Neural cell (in vitro differentiated cells): Measurements from ENCODE around the gene CAP2.

ENCODE experiments used
- EP300 ChIP-seq: fragments of 450-650 bp; conservative IDR thresholded peaks from 2 replicates; pipeline ENCODE4 v1.6.1; 2014; ENCODE audit warnings: antibody characterized with exemption, mild to moderate bottlenecking, moderate library complexity; ENCODE audit not compliant: poor library complexity, severe bottlenecking
- EZH2 ChIP-seq: fragments of 200-600, 300-800 bp; shearing (Covaris generic), sonication (generic); IDR thresholded peaks from 2 replicates; pipeline ENCODE4 v1.6.1; 2014; ENCODE audit warnings: antibody characterized with exemption, low read length, borderline replicate concordance, mild to moderate bottlenecking; ENCODE audit not compliant: insufficient read depth, poor library complexity, severe bottlenecking
- TAF1 ChIP-seq: IDR thresholded peaks from 2 replicates; pipeline ENCODE4 v1.6.1; 2012; ENCODE audit warnings: low read depth
- TF ChIP-seq, protein P1 (sequence below): fragments of 450-650 bp; IDR thresholded peaks from 2 replicates; pipeline ENCODE4 v1.5.1; 2014; ENCODE audit warnings: antibody characterized with exemption, mild to moderate bottlenecking, moderate library complexity; ENCODE audit not compliant: poor library complexity, severe bottlenecking
- TF ChIP-seq, protein P2 (sequence below): IDR thresholded peaks from 2 replicates; pipeline ENCODE4 v1.6.1; 2012; ENCODE audit warnings: borderline replicate concordance

DNA sequence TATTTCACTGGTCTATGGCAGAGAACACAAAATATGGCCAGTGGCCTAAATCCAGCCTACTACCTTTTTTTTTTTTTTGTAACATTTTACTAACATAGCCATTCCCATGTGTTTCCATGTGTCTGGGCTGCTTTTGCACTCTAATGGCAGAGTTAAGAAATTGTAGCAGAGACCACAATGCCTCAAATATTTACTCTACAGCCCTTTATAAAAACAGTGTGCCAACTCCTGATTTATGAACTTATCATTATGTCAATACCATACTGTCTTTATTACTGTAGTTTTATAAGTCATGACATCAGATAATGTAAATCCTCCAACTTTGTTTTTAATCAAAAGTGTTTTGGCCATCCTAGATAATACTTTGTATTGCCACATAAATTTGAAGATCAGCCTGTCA, 27.4 kb upstream of the CAP2 start:
- TF ChIP-seq EZH2, result no peak
- no peak for TF ChIP-seq EP300
- TF ChIP-seq, protein P1, sequence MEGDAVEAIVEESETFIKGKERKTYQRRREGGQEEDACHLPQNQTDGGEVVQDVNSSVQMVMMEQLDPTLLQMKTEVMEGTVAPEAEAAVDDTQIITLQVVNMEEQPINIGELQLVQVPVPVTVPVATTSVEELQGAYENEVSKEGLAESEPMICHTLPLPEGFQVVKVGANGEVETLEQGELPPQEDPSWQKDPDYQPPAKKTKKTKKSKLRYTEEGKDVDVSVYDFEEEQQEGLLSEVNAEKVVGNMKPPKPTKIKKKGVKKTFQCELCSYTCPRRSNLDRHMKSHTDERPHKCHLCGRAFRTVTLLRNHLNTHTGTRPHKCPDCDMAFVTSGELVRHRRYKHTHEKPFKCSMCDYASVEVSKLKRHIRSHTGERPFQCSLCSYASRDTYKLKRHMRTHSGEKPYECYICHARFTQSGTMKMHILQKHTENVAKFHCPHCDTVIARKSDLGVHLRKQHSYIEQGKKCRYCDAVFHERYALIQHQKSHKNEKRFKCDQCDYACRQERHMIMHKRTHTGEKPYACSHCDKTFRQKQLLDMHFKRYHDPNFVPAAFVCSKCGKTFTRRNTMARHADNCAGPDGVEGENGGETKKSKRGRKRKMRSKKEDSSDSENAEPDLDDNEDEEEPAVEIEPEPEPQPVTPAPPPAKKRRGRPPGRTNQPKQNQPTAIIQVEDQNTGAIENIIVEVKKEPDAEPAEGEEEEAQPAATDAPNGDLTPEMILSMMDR, result no peak
- TF ChIP-seq, protein P2, sequence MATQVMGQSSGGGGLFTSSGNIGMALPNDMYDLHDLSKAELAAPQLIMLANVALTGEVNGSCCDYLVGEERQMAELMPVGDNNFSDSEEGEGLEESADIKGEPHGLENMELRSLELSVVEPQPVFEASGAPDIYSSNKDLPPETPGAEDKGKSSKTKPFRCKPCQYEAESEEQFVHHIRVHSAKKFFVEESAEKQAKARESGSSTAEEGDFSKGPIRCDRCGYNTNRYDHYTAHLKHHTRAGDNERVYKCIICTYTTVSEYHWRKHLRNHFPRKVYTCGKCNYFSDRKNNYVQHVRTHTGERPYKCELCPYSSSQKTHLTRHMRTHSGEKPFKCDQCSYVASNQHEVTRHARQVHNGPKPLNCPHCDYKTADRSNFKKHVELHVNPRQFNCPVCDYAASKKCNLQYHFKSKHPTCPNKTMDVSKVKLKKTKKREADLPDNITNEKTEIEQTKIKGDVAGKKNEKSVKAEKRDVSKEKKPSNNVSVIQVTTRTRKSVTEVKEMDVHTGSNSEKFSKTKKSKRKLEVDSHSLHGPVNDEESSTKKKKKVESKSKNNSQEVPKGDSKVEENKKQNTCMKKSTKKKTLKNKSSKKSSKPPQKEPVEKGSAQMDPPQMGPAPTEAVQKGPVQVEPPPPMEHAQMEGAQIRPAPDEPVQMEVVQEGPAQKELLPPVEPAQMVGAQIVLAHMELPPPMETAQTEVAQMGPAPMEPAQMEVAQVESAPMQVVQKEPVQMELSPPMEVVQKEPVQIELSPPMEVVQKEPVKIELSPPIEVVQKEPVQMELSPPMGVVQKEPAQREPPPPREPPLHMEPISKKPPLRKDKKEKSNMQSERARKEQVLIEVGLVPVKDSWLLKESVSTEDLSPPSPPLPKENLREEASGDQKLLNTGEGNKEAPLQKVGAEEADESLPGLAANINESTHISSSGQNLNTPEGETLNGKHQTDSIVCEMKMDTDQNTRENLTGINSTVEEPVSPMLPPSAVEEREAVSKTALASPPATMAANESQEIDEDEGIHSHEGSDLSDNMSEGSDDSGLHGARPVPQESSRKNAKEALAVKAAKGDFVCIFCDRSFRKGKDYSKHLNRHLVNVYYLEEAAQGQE, result no peak
- no peak for TF ChIP-seq TAF1
